Activated naive CD8-positive, alpha-beta T cell treated with anti-CD3 and anti-CD28 coated beads for 36 hours (primary cell): ENCODE data around the gene NAPEPLD. TPM values are rescaled to one million over a fixed set of nuclear protein-coding genes. Genes with fewer than 3 reads are reported as not detected.
"Not testable (repeated sequence)": the region's sequence is repeated elsewhere in the genome, so short reads cannot be mapped to it uniquely, and the experiment has no call there.

Experiments
- DNase-seq: peaks from one replicate; pipeline ENCODE4 v3.0.0; 2021
- H3K27ac Mint-ChIP-seq: one replicate; pipeline ENCODE4 v1.8.0; 2022; ENCODE audit warnings: mild to moderate bottlenecking, moderate library complexity, mixed read lengths
- H3K27me3 Mint-ChIP-seq: one replicate; pipeline ENCODE4 v1.8.0; 2022; ENCODE audit warnings: mild to moderate bottlenecking, mixed read lengths
- H3K36me3 Mint-ChIP-seq: one replicate; pipeline ENCODE4 v1.8.0; 2021; ENCODE audit warnings: mild to moderate bottlenecking, mixed read lengths
- H3K4me1 Mint-ChIP-seq: one replicate; pipeline ENCODE4 v1.8.0; 2021; ENCODE audit warnings: mixed read lengths
- H3K4me3 Mint-ChIP-seq: one replicate; pipeline ENCODE4 v1.8.0; 2022; ENCODE audit warnings: mild to moderate bottlenecking, moderate library complexity, mixed read lengths
- H3K9me3 Mint-ChIP-seq: one replicate; pipeline ENCODE4 v1.8.0; 2022; ENCODE audit warnings: mixed read lengths
- total RNA-seq, 2 experiments: library from RNA; stranded (reverse); gene quantifications; one replicate each; pipeline ENCODE4 v1.2.3, GENCODE V29; 2021

The NAPEPLD gene
- total RNA-seq, 2 experiments from 2014 or later: 4.1 to 4.9 TPM

- H3K27me3 Mint-ChIP-seq: no peaks in the 10 kb centered on the region
- no peaks in the 10 kb centered on the region for H3K9me3 Mint-ChIP-seq
- no peak for DNase-seq
- peaks cover 14% of the 10 kb centered on the region for H3K36me3 Mint-ChIP-seq
- H3K4me1 Mint-ChIP-seq: peaks cover 37% of the 10 kb centered on the region
- H3K4me3 Mint-ChIP-seq: peak overlapping the region; percentile 91
- H3K27ac Mint-ChIP-seq: peak overlapping the region; percentile 70
Measured at GRCh38 chr7:103073989-103074518, 74.8 kb downstream of the NAPEPLD start.

DNA sequence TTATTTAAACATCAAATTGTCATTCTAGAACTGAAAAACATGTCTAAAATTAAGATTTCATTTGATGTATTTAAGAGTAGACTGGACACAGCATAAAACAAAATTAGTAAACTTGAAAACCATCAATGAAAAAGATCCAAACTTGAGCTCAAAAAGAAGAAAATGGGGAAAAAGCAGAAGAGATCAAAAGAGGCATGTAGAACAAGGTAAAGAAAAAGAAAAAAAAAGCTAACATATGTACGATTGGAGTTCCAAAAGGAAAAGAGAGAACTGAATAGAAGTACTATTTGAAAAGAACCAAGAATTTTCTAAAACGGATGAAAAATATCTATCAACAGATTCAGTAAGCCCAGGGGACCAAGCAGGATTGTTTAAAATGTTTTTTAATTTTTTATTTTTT is 77.9 kb downstream of the NAPEPLD start:
- peaks cover 4% of the 10 kb centered on the region for H3K36me3 Mint-ChIP-seq

DNA sequence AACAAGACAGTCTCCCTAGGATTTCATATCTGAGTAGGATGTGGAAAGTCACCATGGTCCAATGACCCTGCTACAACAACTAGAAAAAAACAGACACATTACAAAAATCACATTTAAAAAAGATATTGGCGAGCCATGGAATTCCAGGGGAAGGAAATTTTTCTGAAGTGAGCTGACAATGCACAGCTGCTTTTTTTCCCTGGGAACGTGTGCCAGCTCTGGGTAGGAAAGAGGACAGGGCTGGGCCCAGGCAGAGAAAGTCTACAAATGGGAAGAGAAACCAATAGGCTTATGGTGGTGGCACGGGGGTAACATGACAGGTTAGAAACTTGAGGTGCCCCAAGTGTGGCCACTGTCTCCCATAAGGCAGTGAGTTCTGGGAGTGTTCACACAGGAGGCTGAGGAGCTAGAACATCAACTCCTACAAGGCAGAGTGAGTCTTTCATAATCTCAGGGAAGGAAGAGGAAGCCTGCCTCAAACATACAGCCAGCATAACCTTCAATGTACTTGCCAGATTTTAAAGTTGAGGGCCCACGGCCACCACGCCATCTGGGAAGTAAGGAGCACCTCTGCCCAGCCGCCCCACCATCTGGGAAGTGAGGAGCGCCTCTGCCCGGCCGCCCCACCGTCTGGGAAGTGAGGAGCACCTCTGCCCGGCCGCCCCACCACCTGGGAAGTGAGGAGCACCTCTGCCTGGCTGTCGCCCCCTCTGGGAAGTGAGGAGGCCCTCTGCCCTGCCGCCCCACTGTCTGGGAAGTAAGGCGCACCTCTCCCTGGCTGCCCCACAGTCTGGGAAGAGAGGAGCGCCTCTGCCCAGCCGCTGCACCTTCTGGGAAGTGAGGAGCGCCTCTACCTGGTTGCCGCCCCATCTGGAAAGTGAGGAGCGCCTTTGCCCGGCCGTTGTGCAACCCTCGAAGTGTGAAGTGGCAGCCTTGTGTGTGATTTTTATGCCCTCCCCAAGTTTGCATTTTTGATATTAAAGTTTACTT is 80.2 kb downstream of the NAPEPLD start:
- no peak overlapping the region for H3K4me3 Mint-ChIP-seq
- no peak for DNase-seq
- no peaks in the 10 kb centered on the region for H3K36me3 Mint-ChIP-seq
- H3K4me1 Mint-ChIP-seq: peaks cover under 1% of the 10 kb centered on the region
- no peaks in the 10 kb centered on the region for H3K9me3 Mint-ChIP-seq
- H3K27ac Mint-ChIP-seq: no peak overlapping the region
- no peaks in the 10 kb centered on the region for H3K27me3 Mint-ChIP-seq

More for the DNA sequence above, 77.9 kb downstream of the NAPEPLD start:
- no peaks in the 10 kb centered on the region for H3K27me3 Mint-ChIP-seq
- H3K4me3 Mint-ChIP-seq: no peak overlapping the region
- H3K27ac Mint-ChIP-seq: no peak overlapping the region
- no peak for DNase-seq
- H3K4me1 Mint-ChIP-seq: peaks cover 12% of the 10 kb centered on the region
- no peaks in the 10 kb centered on the region for H3K9me3 Mint-ChIP-seq

DNA sequence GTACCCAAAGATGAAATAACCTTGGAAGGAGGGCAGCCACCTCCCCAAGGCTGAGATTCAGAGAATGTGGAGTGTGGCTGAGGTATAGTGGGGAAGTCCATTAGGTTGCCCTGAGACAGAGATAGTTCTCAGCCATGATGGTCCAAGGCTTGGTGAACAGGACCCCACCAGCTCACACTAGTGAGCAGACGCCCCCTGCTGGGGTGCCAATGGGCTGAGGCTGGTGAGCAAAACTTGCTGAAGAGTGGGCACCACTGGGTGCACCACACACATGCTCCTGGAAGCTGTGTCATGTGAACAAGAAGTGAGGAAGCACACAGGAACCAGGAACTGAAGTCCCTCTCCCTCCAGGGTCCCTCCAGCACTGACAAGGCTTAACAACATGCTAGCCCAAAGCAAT is 83.2 kb downstream of the NAPEPLD start:
- Mint-ChIP-seq H3K36me3 (no peaks in the 10 kb centered on the region), H3K27ac (peak overlapping the region; percentile 30), H3K9me3 (no peaks in the 10 kb centered on the region), H3K4me1 (no peaks in the 10 kb centered on the region), H3K4me3 (no peak overlapping the region), H3K27me3 (no peaks in the 10 kb centered on the region)
- peak; percentile 52 for DNase-seq

GRCh38 chr7:103063895-103064294 is 85.0 kb downstream of the NAPEPLD start:
- Mint-ChIP-seq H3K4me3 (no peak overlapping the region), H3K4me1 (no peaks in the 10 kb centered on the region), H3K27me3 (no peaks in the 10 kb centered on the region), H3K27ac (no peak overlapping the region), H3K36me3 (no peaks in the 10 kb centered on the region), H3K9me3 (no peaks in the 10 kb centered on the region)
- no peak for DNase-seq

GRCh38 chr7:103059471-103059870 is 89.4 kb downstream of the NAPEPLD start:
- Mint-ChIP-seq H3K4me3 (no peak overlapping the region), H3K27ac (no peak overlapping the region), H3K9me3 (no peaks in the 10 kb centered on the region), H3K27me3 (no peaks in the 10 kb centered on the region), H3K4me1 (no peaks in the 10 kb centered on the region), H3K36me3 (peaks cover 2% of the 10 kb centered on the region)
- no peak for DNase-seq

DNA sequence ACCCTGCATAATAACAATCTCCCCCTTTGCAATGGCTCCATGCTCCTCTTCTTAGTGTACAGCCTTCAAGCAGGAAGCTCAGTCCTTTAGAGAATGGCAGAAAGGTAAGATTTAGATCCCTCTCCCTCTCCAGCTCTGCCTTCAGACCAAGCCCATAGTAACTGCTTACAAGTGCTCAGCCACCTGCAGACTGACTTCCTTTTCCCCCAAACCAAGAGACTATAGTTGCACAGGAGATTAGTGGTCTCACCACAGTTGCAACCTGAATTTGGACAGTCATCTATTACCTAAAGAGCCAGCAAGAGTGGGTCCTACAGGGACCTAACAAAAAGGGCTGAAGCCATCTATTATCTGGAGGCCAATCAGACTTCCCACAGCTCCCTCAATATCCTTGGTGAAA is 90.8 kb downstream of the NAPEPLD start:
- H3K4me3 Mint-ChIP-seq: no peak overlapping the region

DNA sequence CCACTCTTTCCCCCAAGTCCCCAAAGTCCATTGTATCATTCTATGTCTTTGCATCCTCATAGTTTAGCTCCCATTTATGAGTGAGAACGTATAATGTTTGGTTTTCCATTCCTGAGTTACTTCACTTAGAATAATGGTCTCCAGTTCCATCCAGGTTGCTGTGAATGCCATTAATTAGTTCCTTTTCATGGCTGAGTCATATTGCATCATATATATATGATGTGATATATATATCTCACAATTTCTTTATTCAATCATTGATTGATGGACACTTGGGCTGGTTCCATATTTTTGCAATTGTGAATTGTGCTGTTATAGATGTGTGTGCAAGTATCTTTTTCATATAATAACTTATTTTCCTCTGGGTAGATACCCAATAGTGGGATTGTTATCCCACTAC is 92.9 kb downstream of the NAPEPLD start:
- H3K27ac Mint-ChIP-seq, H3K9me3 Mint-ChIP-seq, H3K27me3 Mint-ChIP-seq, H3K4me1 Mint-ChIP-seq, DNase-seq, H3K36me3 Mint-ChIP-seq, H3K4me3 Mint-ChIP-seq: not testable (repeated sequence)

More for the DNA sequence above, 90.8 kb downstream of the NAPEPLD start:
- no peaks in the 10 kb centered on the region for H3K4me1 Mint-ChIP-seq
- no peaks in the 10 kb centered on the region for H3K27me3 Mint-ChIP-seq
- no peak for DNase-seq
- H3K36me3 Mint-ChIP-seq: peaks cover 3% of the 10 kb centered on the region
- no peak overlapping the region for H3K27ac Mint-ChIP-seq
- no peaks in the 10 kb centered on the region for H3K9me3 Mint-ChIP-seq

- H3K27ac Mint-ChIP-seq: no peak overlapping the region
- no peaks in the 10 kb centered on the region for H3K4me1 Mint-ChIP-seq
- H3K27me3 Mint-ChIP-seq: no peaks in the 10 kb centered on the region
- H3K4me3 Mint-ChIP-seq: no peak overlapping the region
- DNase-seq: no peak
- peaks cover 9% of the 10 kb centered on the region for H3K36me3 Mint-ChIP-seq
- peaks cover 6% of the 10 kb centered on the region for H3K9me3 Mint-ChIP-seq
Measured at GRCh38 chr7:103051519-103051918, 97.4 kb downstream of the NAPEPLD start.

Other genes starting within 250 kb of the NAPEPLD start
- gene LRRC17, start 236.1 kb downstream of the NAPEPLD start, total RNA-seq: not detected
- under 1 TPM; 0.78 to 0.82 TPM for gene FBXL13, start 74.3 kb downstream of the NAPEPLD start, total RNA-seq
- gene ARMC10, start 74.0 kb downstream of the NAPEPLD start, total RNA-seq: 10 to 100 TPM; 51.1 to 54.1 TPM
- 10 to 100 TPM; 90.3 to 91.9 TPM for gene PMPCB, start 148.3 kb upstream of the NAPEPLD start, total RNA-seq
- gene DNAJC2, start 195.7 kb upstream of the NAPEPLD start, total RNA-seq: 10 to 100 TPM; 61.5 to 66.8 TPM
- 100 to 1,000 TPM; 168 to 170 TPM for gene PSMC2, start 198.5 kb upstream of the NAPEPLD start, total RNA-seq